OCI-LY3 (cell line): ENCODE data around the gene MED12L.

Source experiments
- H2AFZ ChIP-seq: fragments of 200-600, 300-600 bp; shearing (Covaris generic); 2 replicates; pipeline ENCODE4 v1.6.0; 2014; ENCODE audit warnings: antibody characterized with exemption, low read depth, low read length
- H3K27ac ChIP-seq: fragments of 200-600, 300-600 bp; sonication (generic); 2 replicates; pipeline ENCODE4 v1.5.1; 2014; ENCODE audit warnings: mild to moderate bottlenecking, low read length, moderate library complexity, mixed read lengths
- H3K27me3 ChIP-seq: fragments of 200-600, 300-600 bp; sonication (generic); 2 replicates; pipeline ENCODE4 v1.6.1; 2014; ENCODE audit warnings: low read depth, low read length, mixed read lengths
- H3K36me3 ChIP-seq: fragments of 200-600, 300-600 bp; sonication (generic); replicated peaks from 2 replicates; pipeline ENCODE3; 2014; ENCODE audit warnings: low read depth, low read length, mixed read lengths
- H3K4me1 ChIP-seq: fragments of 300-600, 200-600 bp; sonication (generic); 2 replicates; pipeline ENCODE4 v1.6.1; 2014; ENCODE audit warnings: low read length, mixed read lengths
- H3K4me2 ChIP-seq: fragments of 200-600, 300-600 bp; sonication (generic); 2 replicates; pipeline ENCODE4 v1.6.1; 2014; ENCODE audit warnings: low read length, mixed read lengths
- H3K4me3 ChIP-seq: fragments of 300-600, 200-600 bp; sonication (generic); 2 replicates; pipeline ENCODE4 v1.5.1; 2014; ENCODE audit warnings: antibody characterized with exemption, mild to moderate bottlenecking, low read length, moderate library complexity
- H3K79me2 ChIP-seq: fragments of 300-600, 200-600 bp; shearing (Covaris generic); 2 replicates; pipeline ENCODE4 v1.6.1; 2014; ENCODE audit warnings: mild to moderate bottlenecking, low read length, mixed read lengths
- H3K9ac ChIP-seq: fragments of 300-600, 200-600 bp; shearing (Covaris generic); 2 replicates; pipeline ENCODE4 v1.6.0; 2014; ENCODE audit warnings: mild to moderate bottlenecking, low read length, moderate library complexity
- H3K9me3 ChIP-seq: fragments of 200-600, 300-600 bp; shearing (Covaris generic); 2 replicates; pipeline ENCODE4 v1.6.1; 2014; ENCODE audit warnings: low read length, mixed read lengths; ENCODE audit not compliant: insufficient read depth
- H4K20me1 ChIP-seq: fragments of 200-600, 300-600 bp; sonication (generic); 2 replicates; pipeline ENCODE4 v1.6.1; 2016; ENCODE audit warnings: low read length, mixed read lengths; ENCODE audit not compliant: insufficient read depth
- CTCF ChIP-seq: fragments of 200-600, 300-600 bp; sonication (generic); IDR thresholded peaks from 2 replicates; pipeline ENCODE4 v1.5.1; 2014; ENCODE audit warnings: antibody characterized with exemption, low read length, low read depth
- EZH2phosphoT487 ChIP-seq: fragments of 200-600 bp; shearing (Covaris generic); IDR thresholded peaks from 2 replicates; pipeline ENCODE4 v1.6.1; 2018; ENCODE audit warnings: antibody characterized with exemption, mixed run types, low read depth

MED12L gene

DNA sequence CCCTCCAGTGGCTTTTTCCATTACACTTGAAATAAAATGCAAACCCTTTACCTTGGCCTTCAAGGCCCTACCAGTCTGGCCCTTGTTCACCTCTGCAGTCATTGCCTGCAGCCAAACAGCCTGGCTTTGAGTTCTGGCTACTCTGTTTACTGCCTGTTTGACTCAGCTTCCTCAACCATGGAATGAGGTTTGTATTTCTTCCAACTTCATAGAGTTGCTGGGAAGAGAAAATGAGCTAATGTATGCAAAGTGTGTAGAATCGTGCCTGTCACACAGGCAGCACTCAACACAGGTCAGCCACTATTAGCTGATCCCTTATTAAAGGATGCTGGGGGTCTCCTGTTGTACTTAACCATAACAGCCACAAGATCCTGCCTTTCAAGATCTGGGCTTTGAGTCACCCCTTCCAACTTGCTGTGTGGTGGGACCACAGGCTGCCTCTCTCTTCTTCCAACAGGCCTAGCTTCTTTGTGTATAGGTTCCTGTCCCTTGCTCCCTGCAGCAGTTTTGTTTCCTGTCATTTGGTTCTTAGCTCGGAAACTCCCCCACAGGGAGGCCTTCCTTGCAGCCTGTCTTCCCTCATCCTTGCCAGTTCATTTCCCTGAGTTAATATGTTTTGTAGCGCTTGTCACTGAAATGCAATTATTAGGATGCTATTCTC is 6.4 kb downstream of the MED12L start:
- Histone ChIP-seq H3K4me1 (peaks cover 42% of the 10 kb centered on the region), H3K36me3 (no peaks in the 10 kb centered on the region), H3K4me3 (no peak overlapping the region), H4K20me1 (no peaks in the 10 kb centered on the region), H2AFZ (no peak overlapping the region), H3K79me2 (no peaks in the 10 kb centered on the region), H3K9me3 (no peaks in the 10 kb centered on the region), H3K9ac (no peak overlapping the region), H3K27ac (no peak overlapping the region), H3K27me3 (peaks cover 5% of the 10 kb centered on the region; the same call in 1 of the 2 replicates), H3K4me2 (no peak overlapping the region)
- TF ChIP-seq EZH2phosphoT487 (no peak), CTCF (no peak)

DNA sequence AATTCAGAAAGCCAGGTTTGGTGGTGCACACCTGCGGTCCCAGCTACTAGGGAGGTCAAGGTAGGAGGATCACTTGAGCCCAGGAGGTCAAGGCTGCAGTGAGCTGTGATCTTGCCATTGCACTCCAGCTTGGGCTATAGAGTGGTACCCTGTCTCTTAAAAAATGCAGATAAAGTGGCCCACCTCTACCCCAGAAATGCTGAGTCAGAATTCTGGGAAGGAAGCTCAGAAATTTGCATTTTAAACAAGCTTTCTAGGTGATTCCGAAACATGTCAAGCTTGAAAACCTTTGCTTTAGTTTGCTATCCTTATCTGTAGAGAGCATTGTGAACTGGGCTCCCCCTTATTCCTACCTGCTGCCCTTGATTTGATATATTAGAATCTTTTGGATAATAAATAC is 7.7 kb downstream of the MED12L start:
- Histone ChIP-seq H3K9ac (no peak overlapping the region), H4K20me1 (no peaks in the 10 kb centered on the region), H3K4me1 (peaks cover 35% of the 10 kb centered on the region), H3K4me3 (peak overlapping the region; percentile 24), H3K9me3 (no peaks in the 10 kb centered on the region; the same call in 1 of the 2 replicates), H2AFZ (no peak overlapping the region), H3K36me3 (peaks cover 4% of the 10 kb centered on the region), H3K79me2 (no peaks in the 10 kb centered on the region), H3K27ac (peak overlapping the region; percentile 27; the same call in 1 of the 2 replicates), H3K4me2 (peak overlapping the region; percentile 63), H3K27me3 (no peaks in the 10 kb centered on the region)
- no peak for TF ChIP-seq CTCF
- TF ChIP-seq EZH2phosphoT487: no peak

DNA sequence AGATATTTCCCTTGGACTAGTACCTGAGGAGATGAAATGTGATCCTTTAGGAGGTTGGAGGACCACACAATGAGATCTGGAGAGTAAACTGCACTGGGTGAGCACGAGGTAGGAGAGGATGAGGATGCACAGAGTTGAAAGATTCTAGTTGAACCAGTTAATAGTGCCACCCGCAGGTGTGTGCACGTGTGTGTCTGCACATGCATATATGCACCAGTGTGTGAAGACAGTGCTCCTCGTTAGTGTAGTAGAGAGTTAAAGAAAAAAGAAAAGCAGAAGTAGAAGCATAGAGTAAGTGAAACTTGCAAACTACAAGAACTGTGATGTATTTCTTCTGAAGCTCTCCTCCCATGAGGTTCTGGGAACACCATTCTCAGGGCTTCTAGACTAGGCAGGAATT is 8.4 kb downstream of the MED12L start:
- Histone ChIP-seq H3K36me3 (peaks cover 8% of the 10 kb centered on the region), H3K9me3 (peaks cover 5% of the 10 kb centered on the region; the same call in 1 of the 2 replicates), H3K79me2 (no peaks in the 10 kb centered on the region), H4K20me1 (no peaks in the 10 kb centered on the region), H2AFZ (no peak overlapping the region), H3K4me3 (peak overlapping the region; percentile 24), H3K4me2 (peak overlapping the region; percentile 63), H3K4me1 (peaks cover 37% of the 10 kb centered on the region), H3K9ac (no peak overlapping the region), H3K27me3 (no peaks in the 10 kb centered on the region), H3K27ac (peak overlapping the region; percentile 27; the same call in 1 of the 2 replicates)
- peak; percentile 39 for TF ChIP-seq CTCF
- no peak for TF ChIP-seq EZH2phosphoT487

GRCh38 chr3:151096716-151097115 is 11.3 kb downstream of the MED12L start:
- H3K79me2 ChIP-seq: peaks cover 3% of the 10 kb centered on the region
- no peak overlapping the region for H3K27ac ChIP-seq
- TF ChIP-seq EZH2phosphoT487: no peak
- TF ChIP-seq CTCF: no peak
- no peak overlapping the region for H3K4me3 ChIP-seq
- H3K36me3 ChIP-seq: peaks cover 8% of the 10 kb centered on the region
- no peaks in the 10 kb centered on the region for H3K27me3 ChIP-seq
- no peak overlapping the region for H3K9ac ChIP-seq
- H4K20me1 ChIP-seq: no peaks in the 10 kb centered on the region
- peaks cover 5% of the 10 kb centered on the region; the same call in 1 of the 2 replicates for H3K9me3 ChIP-seq
- H2AFZ ChIP-seq: no peak overlapping the region
- peaks cover 36% of the 10 kb centered on the region for H3K4me1 ChIP-seq
- H3K4me2 ChIP-seq: no peak overlapping the region
